GM19035 (cell line): ENCODE data around the gene PTPRD.

Experiments
- ATAC-seq: cut with Tn5 transposase; IDR thresholded peaks from one replicate; pipeline ENCODE4 v1.9.1; 2021; ENCODE audit not compliant: unreplicated experiment

Gene PTPRD

GRCh38 chr9:9790216-9790872 lies 822.5 kb downstream of the PTPRD start:
- ATAC-seq = peak; percentile 80

- no peak for ATAC-seq
Measured at GRCh38 chr9:9783711-9784110, 829.1 kb downstream of the PTPRD start.

DNA sequence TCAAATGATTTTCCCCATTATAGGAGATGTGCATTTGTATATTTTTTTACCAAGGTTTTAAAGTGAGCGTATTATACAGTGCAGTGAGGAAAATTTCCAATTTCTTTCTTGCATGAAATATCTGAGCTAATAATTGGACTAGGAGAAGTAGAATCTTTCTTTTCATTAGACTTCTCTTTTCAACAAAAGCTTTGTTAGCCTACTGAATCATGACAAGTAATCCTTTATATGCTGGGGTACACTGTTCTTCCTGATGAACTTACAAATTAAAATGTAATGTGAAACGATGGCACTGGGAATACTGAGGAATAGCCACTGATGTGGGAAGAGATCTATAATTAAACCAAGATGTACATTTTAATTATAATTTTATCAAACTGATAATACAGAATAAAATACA lies 829.6 kb downstream of the PTPRD start:
- ATAC-seq = no peak

DNA sequence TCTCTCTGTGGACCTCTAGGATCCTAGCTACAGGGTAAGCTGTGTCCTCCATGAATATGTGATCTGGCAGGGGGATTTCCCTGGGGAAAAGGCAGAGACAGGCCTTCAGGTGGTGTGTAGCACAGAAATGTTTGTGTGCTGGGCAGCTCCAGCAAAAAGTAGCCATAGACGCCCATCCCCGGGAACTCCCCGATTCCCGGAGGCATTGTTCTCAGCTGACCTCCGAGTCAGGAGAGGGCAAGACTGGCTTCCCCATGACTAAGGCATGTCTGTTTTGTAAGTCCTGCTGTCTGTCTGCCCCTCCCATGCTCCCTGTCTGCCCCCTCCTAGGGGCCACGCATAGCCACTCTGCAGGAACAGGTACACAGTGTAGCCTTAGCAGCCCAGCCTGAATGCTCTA lies 834.5 kb downstream of the PTPRD start:
- no peak for ATAC-seq

DNA sequence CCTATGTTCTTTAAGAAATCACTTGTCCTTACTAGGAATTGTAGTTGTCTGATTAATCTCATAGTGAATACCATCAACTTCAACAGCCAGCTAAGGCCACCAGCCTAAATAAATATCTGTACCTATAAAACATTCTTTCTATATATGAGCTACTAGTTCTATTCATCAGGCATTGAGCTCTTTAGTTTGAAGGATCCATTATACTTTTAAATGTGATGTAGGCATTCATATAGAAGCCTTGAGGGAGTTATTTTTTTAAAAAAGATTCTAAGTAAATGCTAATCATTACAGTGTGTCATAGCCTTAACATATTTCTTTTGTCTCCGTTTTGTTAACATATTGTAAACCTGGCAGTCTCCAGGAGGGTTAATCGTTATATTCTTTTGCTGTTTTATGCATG lies 838.3 kb downstream of the PTPRD start:
- ATAC-seq = no peak

GRCh38 chr9:9771314-9771713 lies 841.5 kb downstream of the PTPRD start:
- no peak for ATAC-seq

GRCh38 chr9:9764821-9765220 lies 848.0 kb downstream of the PTPRD start:
- no peak for ATAC-seq

GRCh38 chr9:9754186-9754585 lies 858.6 kb downstream of the PTPRD start:
- ATAC-seq = no peak

DNA sequence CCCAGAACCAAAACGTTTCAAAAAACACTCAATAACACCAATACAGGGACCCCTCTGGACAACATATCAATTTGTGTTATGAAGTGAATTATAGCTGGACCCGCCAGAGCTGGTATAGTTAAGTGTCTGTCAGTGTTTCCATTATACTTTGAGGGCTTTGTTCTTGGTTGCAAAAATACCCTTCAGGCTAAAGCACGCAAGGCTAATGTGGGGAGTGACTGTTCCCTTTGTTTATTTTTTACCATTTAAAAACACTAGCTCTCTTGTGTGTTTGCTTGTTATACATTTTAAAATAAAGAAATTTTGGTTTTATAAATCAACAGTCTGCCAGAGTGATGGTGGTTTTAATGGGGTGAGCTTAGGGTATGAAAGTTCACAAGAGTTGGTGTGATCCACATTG lies 859.5 kb downstream of the PTPRD start:
- ATAC-seq = no peak

- ATAC-seq = no peak
Measured at GRCh38 chr9:9752722-9753121, 860.1 kb downstream of the PTPRD start.

GRCh38 chr9:9751996-9752395 lies 860.8 kb downstream of the PTPRD start:
- ATAC-seq = no peak

DNA sequence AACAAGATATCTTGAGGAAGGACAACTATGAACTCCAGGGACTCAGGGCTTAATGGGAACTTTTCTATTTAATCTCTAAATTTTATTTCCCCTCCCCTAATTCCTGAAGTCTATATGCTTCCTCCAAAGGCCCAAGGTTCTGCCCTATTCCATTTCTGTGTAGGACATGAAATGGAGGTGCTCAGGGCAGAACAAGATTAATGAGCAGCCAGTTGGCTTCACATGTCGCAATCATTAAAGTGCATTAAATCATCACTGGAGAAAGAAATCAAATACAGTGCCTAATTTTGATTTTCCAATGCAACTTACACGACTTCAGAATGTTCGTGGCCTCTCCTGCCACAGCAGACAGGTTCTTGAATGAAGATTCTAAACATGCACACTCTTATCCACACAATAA lies 862.1 kb downstream of the PTPRD start:
- no peak for ATAC-seq

DNA sequence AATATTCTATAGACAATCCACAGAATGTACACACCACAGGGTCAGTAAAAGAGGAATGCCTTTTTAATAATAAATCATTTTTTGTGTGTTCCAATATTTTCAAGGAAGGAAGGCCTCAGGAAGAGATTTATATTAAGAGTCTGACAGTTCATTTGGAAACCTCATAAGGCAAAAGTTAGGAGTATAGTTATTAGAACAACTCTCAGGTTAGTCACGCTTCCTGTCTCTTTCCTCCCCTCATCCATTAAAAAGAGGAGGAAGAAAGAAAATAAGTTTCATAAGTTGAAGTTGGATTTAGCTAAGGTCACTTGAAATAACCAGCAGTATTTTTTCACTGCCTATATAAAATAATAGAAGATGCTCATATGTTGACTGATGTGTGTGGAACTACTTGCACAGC lies 863.2 kb downstream of the PTPRD start:
- no peak for ATAC-seq

- no peak for ATAC-seq
Measured at GRCh38 chr9:9747787-9748186, 865.0 kb downstream of the PTPRD start.

GRCh38 chr9:9746826-9747225 lies 866.0 kb downstream of the PTPRD start:
- no peak for ATAC-seq

DNA sequence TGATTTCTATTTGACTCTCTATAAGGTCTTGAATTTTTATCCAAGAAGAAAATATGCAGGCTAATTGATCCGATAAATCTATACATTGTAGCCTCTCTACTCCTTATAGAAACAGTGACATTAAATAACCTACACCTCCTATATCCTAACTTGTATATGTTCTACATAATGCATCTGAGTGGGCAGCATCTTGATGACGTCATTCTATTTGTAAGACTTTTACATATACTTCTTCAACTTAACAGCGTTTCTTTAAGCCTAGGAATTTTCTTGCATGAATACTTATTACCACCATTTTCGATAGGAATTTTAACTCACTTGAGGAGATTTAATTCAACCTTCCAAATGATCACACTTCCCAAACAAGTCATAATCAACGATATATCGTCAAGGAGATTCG lies 869.0 kb downstream of the PTPRD start:
- ATAC-seq = no peak

- ATAC-seq = no peak
Measured at GRCh38 chr9:9730174-9730573, 882.6 kb downstream of the PTPRD start.

- no peak for ATAC-seq
Measured at GRCh38 chr9:9729082-9729481, 883.7 kb downstream of the PTPRD start.

DNA sequence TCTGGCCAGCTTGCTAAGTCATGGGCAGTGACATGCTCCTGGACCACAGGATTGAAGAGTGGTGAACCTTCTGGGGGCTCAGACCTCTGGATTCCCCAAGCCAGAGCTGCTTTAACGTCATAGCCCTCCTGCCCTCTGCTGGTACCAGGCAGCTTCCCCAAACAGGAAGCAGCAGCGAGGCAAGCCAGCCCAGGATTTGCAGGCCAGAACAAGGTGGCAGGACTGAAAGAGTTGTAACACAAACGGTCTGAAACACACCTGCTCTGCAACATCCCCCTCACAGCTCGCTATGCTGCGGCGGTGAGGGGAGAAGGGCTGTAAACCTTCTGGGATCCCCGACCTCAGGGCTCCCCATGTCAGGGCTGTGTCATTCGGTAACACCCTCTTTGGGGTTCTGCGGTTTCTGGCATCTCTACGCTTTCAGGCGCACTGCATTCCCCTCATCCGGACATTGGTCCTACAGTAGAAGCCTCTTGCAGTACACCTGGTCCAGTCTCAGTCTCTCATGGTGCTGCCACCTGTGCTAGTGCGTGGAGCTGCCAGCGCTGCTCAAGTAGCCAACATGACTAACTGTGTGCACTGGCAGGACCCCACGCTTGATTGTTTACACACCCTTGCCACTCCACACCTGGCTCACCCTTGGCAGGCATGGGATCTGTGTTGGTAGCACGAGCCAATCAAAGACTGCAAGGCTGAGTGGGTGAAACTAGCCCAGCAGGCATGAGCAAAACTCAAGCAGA lies 893.3 kb downstream of the PTPRD start:
- ATAC-seq = no peak

- no peak for ATAC-seq
Measured at GRCh38 chr9:9718691-9719090, 894.1 kb downstream of the PTPRD start.

DNA sequence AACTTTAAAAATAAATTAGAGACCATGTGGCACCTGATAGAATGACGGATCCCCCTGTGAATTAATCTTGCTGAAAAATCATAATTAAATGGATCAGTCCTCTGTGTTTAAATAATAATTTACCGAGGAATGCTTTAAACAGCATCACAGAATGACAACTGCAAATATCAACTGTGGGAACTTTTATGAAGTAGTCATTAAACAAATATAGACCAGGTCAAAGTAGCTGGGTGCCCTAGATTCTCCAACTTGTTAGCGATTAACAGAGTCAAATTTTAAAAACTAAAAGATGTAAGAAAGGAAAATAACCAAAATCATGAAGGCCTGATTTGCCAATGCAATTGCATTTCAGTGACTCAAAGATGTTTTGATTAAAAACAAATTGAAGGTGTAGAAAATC lies 933.4 kb downstream of the PTPRD start:
- ATAC-seq = no peak

DNA sequence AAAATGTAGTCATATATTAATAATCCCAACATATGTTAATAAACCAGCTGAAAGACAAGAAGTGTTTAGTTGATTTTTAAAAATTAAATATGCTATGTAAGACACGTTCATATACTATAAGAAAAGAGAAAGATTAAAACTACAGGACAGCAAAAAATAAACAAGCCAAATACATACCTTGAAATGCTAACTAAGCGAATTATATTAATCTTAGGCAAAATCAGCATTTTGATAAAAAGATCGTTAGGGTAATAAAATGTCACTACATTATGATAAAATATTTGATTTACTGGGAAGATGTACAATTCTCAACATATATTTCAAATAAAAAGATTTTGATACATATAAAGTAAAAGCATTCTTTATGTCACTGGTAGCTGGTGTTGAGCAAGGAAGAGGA lies 938.3 kb downstream of the PTPRD start:
- ATAC-seq = no peak

DNA sequence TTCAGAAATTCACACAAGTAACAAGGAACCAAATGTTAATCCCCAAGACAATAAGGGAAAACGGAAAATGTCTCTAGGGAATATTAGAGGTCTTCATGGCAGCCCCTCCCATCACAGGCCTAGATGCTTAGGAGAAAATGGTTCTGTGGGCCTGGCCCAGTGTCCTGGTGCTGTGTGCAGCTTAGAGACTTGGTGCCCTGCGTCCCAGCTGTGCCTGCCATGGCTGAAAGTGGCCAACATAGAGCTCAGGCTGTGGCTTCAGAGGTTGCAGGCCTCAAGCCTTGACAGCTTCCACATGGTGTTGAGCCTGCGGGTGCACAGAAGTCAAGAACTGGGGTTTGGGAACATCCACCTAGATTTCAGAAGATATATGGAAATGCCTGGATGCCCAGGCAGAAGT lies 942.3 kb downstream of the PTPRD start:
- no peak for ATAC-seq
